GM18519 (cell line): ENCODE measurements around the gene KBTBD3.

Source experiments
- ATAC-seq: cut with Tn5 transposase; IDR thresholded peaks from one replicate; pipeline ENCODE4 v1.9.1; 2021; ENCODE audit warnings: mild to moderate bottlenecking, moderate library complexity; ENCODE audit not compliant: unreplicated experiment, low FRiP score

The KBTBD3 gene

GRCh38 chr11:106076919-106077608 lies at the start of gene KBTBD3:
Gene KBTBD3, minus strand, starts transcription at chr11:106077347. Its CDS starts 18,250 bp downstream, at chr11:106059097.
- peak; percentile 96 for ATAC-seq

- ATAC-seq, result no peak
Observed at GRCh38 chr11:106121570-106122320, 44.6 kb upstream of the KBTBD3 start.

- no peak for ATAC-seq
Observed at GRCh38 chr11:106105986-106106385, 28.8 kb upstream of the KBTBD3 start.

- ATAC-seq, result no peak
Observed at GRCh38 chr11:106101819-106102218, 24.7 kb upstream of the KBTBD3 start.

- ATAC-seq, result no peak
Observed at GRCh38 chr11:106101370-106101769, 24.2 kb upstream of the KBTBD3 start.

GRCh38 chr11:106098893-106099553 lies 21.9 kb upstream of the KBTBD3 start:
- no peak for ATAC-seq

GRCh38 chr11:106092446-106092845 lies 15.3 kb upstream of the KBTBD3 start:
- peak; percentile 31 for ATAC-seq

- ATAC-seq, result peak; percentile 97
Observed at GRCh38 chr11:106091480-106092123, 14.5 kb upstream of the KBTBD3 start.

- ATAC-seq, result no peak
Observed at GRCh38 chr11:106088896-106089295, 11.7 kb upstream of the KBTBD3 start.

GRCh38 chr11:106087815-106088435 lies 10.8 kb upstream of the KBTBD3 start:
- peak; percentile 29 for ATAC-seq

GRCh38 chr11:106086850-106087249 lies 9.7 kb upstream of the KBTBD3 start:
- no peak for ATAC-seq

- ATAC-seq, result no peak
Observed at GRCh38 chr11:106086135-106086534, 9.0 kb upstream of the KBTBD3 start.

- no peak for ATAC-seq
Observed at GRCh38 chr11:106082096-106082495, 4.9 kb upstream of the KBTBD3 start.

- ATAC-seq, result peak; percentile 1
Observed at GRCh38 chr11:106077609-106078455, 685 bp upstream of the KBTBD3 start, which contains the start of gene AASDHPPT. Gene AASDHPPT, plus strand, starts transcription at chr11:106077662. Its CDS starts 49 bp downstream, at chr11:106077711.

GRCh38 chr11:106076171-106076918 lies 802 bp downstream of the KBTBD3 start:
- no peak for ATAC-seq

- no peak for ATAC-seq
Observed at GRCh38 chr11:106072804-106073203, 4.3 kb downstream of the KBTBD3 start.

GRCh38 chr11:106070606-106071005 lies 6.5 kb downstream of the KBTBD3 start:
- ATAC-seq, result no peak

- ATAC-seq, result peak; percentile 69
Observed at GRCh38 chr11:106063009-106063408, 14.1 kb downstream of the KBTBD3 start.
